ENCODE data around the gene RAP1B. TPM values are rescaled to one million over a fixed set of nuclear protein-coding genes. Genes with fewer than 3 reads are reported as not detected.

The RAP1B gene
- total and polyA plus RNA-seq, 2 experiments from 2014 or later, result 275 to 353 TPM

DNA sequence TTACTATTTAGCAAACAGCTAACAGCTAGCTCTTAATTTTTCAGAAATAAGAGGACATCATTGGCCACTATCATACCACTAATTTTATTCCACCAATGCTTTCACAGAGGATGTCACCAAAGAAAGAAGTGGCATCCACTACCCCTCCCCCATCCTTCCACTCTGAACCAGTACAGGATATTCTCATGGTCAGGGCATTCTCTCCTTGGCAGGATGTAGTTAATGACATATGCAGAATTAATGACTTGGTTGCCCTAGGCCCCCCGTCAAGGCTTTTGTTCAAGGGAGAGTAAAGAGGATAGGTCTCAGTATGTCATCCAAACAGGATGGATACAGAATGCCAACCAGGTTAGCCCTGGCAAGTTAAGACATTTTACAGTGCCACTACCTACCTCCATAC, 57.2 kb downstream of the RAP1B start:
- no peaks in the 10 kb centered on the region for H3K27me3 ChIP-seq (replicated peaks; ENCODE audit: insufficient read depth)
- peaks cover 9% of the 10 kb centered on the region for H3K79me2 ChIP-seq (ENCODE audit: insufficient read depth)
- in situ Hi-C loops (cut with MboI), result no loop called here
- TF ChIP-seq EZH2 (IDR thresholded peaks at IDR 0.05; ENCODE audit: insufficient read depth, poor library complexity, severe bottlenecking), result no peak
- TF ChIP-seq EZH2phosphoT487 (IDR thresholded peaks at IDR 0.05; ENCODE audit: insufficient read depth, low read depth), result no peak
- H3K9me2 ChIP-seq (ENCODE audit: insufficient read depth), result no peaks in the 10 kb centered on the region
- H3K9me3 ChIP-seq (ENCODE audit: low read depth), result no peaks in the 10 kb centered on the region
- H3K36me3 ChIP-seq (ENCODE audit: low read depth), result peaks cover 18% of the 10 kb centered on the region; the same call in 1 of the 2 replicates
- no peak overlapping the region for H3K4me3 ChIP-seq
- 18 to 36% methylated on average over 1 of the region's 1 CpG for WGBS, 2 experiments (ENCODE audit: low coverage in 1 of 2, low lambda C conversion rate in 2 of 2, missing lambda C conversion rate in 2 of 2)
- no peak for DNase-seq
- no peak overlapping the region for H3K4me2 ChIP-seq (ENCODE audit: unreplicated experiment)
- H3K4me1 ChIP-seq (ENCODE audit: insufficient read depth), result no peaks in the 10 kb centered on the region
- H3K27ac ChIP-seq, result no peak overlapping the region
- H2AFZ ChIP-seq, result no peak overlapping the region
- peaks cover 40% of the 10 kb centered on the region; the same call in 1 of the 2 replicates for H3F3A ChIP-seq (ENCODE audit: insufficient read depth)
- no peak overlapping the region for H3K9ac ChIP-seq
- no peaks in the 10 kb centered on the region for H4K20me1 ChIP-seq (ENCODE audit: insufficient read depth)

DNA sequence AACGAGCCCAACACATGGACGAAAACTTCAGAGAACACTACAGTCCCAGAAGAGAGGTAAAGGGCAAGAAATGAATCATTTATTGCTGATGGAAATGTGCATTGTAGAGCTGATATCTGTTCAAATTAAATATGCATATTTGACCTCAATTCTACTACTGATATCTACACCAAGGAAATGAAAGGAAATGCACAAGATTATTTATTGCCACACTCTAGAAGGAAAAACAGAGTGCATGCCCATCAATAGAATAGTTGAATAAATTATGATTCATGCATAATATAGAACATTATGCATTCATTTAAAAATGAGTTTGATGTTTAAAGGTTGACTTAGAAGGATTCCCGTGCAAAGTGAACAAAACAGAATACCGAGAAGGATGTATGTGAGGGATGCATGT, 60.5 kb downstream of the RAP1B start:
- H3K27me3 ChIP-seq (replicated peaks; ENCODE audit: insufficient read depth), result no peaks in the 10 kb centered on the region
- H3K27ac ChIP-seq, result no peak overlapping the region
- in situ Hi-C loops (cut with MboI), result no loop called here
- TF ChIP-seq EZH2phosphoT487 (IDR thresholded peaks at IDR 0.05; ENCODE audit: insufficient read depth, low read depth) (no peak), EZH2 (IDR thresholded peaks at IDR 0.05; ENCODE audit: insufficient read depth, poor library complexity, severe bottlenecking) (no peak)
- 84 to 86% methylated on average over 4 of the region's 4 CpGs for WGBS, 2 experiments (ENCODE audit: low coverage in 1 of 2, low lambda C conversion rate in 2 of 2, missing lambda C conversion rate in 2 of 2)
- no peak for DNase-seq
- no peak overlapping the region for H2AFZ ChIP-seq
- H3K4me1 ChIP-seq (ENCODE audit: insufficient read depth), result no peaks in the 10 kb centered on the region
- 0 out of 2 replicates have a peak, but pooled peaks cover 3% of the 10 kb centered on the region for H3K36me3 ChIP-seq (ENCODE audit: low read depth)
- no peaks in the 10 kb centered on the region for H4K20me1 ChIP-seq (ENCODE audit: insufficient read depth)
- no peak overlapping the region for H3K4me3 ChIP-seq
- no peaks in the 10 kb centered on the region for H3K9me2 ChIP-seq (ENCODE audit: insufficient read depth)
- no peaks in the 10 kb centered on the region for H3K9me3 ChIP-seq (ENCODE audit: low read depth)
- H3K9ac ChIP-seq, result no peak overlapping the region
- no peaks in the 10 kb centered on the region for H3K79me2 ChIP-seq (ENCODE audit: insufficient read depth)
- no peak overlapping the region for H3K4me2 ChIP-seq (ENCODE audit: unreplicated experiment)
- peaks cover 38% of the 10 kb centered on the region for H3F3A ChIP-seq (ENCODE audit: insufficient read depth)

- no peak for DNase-seq
- 60 to 63% methylated on average over 4 of the region's 4 CpGs for WGBS, 2 experiments (ENCODE audit: low coverage in 1 of 2, low lambda C conversion rate in 2 of 2, missing lambda C conversion rate in 2 of 2)
- H3F3A ChIP-seq (ENCODE audit: insufficient read depth), result peaks cover 24% of the 10 kb centered on the region
- no peak overlapping the region for H2AFZ ChIP-seq
- peaks cover 6% of the 10 kb centered on the region; the same call in 1 of the 2 replicates for H3K4me1 ChIP-seq (ENCODE audit: insufficient read depth)
- H3K9ac ChIP-seq, result no peak overlapping the region
- no peaks in the 10 kb centered on the region for H3K9me2 ChIP-seq (ENCODE audit: insufficient read depth)
- H3K9me3 ChIP-seq (ENCODE audit: low read depth), result no peaks in the 10 kb centered on the region
- no peak overlapping the region for H3K4me3 ChIP-seq
- H3K36me3 ChIP-seq (ENCODE audit: low read depth), result 0 out of 2 replicates have a peak, but pooled peaks cover 3% of the 10 kb centered on the region
- no peak for TF ChIP-seq EZH2 (IDR thresholded peaks at IDR 0.05; ENCODE audit: insufficient read depth, poor library complexity, severe bottlenecking)
- TF ChIP-seq EZH2phosphoT487 (IDR thresholded peaks at IDR 0.05; ENCODE audit: insufficient read depth, low read depth), result no peak
- H3K27me3 ChIP-seq (replicated peaks; ENCODE audit: insufficient read depth), result no peaks in the 10 kb centered on the region
- H3K27ac ChIP-seq, result no peak overlapping the region
- in situ Hi-C loops (cut with MboI), result no loop called here
- no peaks in the 10 kb centered on the region for H3K79me2 ChIP-seq (ENCODE audit: insufficient read depth)
- no peak overlapping the region for H3K4me2 ChIP-seq (ENCODE audit: unreplicated experiment)
- no peaks in the 10 kb centered on the region for H4K20me1 ChIP-seq (ENCODE audit: insufficient read depth)
Observed at GRCh38 chr12:68673788-68674187, 63.1 kb downstream of the RAP1B start.

GRCh38 chr12:68674376-68674775, 63.7 kb downstream of the RAP1B start:
- peaks cover 24% of the 10 kb centered on the region for H3F3A ChIP-seq (ENCODE audit: insufficient read depth)
- no peak overlapping the region for H3K9ac ChIP-seq
- H2AFZ ChIP-seq, result no peak overlapping the region
- H4K20me1 ChIP-seq (ENCODE audit: insufficient read depth), result no peaks in the 10 kb centered on the region
- H3K4me2 ChIP-seq (ENCODE audit: unreplicated experiment), result no peak overlapping the region
- no peaks in the 10 kb centered on the region for H3K27me3 ChIP-seq (replicated peaks; ENCODE audit: insufficient read depth)
- DNase-seq, result no peak
- no peak overlapping the region for H3K4me3 ChIP-seq
- no peaks in the 10 kb centered on the region for H3K9me2 ChIP-seq (ENCODE audit: insufficient read depth)
- H3K9me3 ChIP-seq (ENCODE audit: low read depth), result no peaks in the 10 kb centered on the region
- H3K27ac ChIP-seq, result no peak overlapping the region
- no peaks in the 10 kb centered on the region for H3K79me2 ChIP-seq (ENCODE audit: insufficient read depth)
- no peaks in the 10 kb centered on the region for H3K36me3 ChIP-seq (ENCODE audit: low read depth)
- peaks cover 6% of the 10 kb centered on the region; the same call in 1 of the 2 replicates for H3K4me1 ChIP-seq (ENCODE audit: insufficient read depth)
- in situ Hi-C loops (cut with MboI), result no loop called here
- TF ChIP-seq EZH2phosphoT487 (IDR thresholded peaks at IDR 0.05; ENCODE audit: insufficient read depth, low read depth), result no peak
- no peak for TF ChIP-seq EZH2 (IDR thresholded peaks at IDR 0.05; ENCODE audit: insufficient read depth, poor library complexity, severe bottlenecking)
